OCI-LY7 (cell line): ENCODE measurements around the gene PITPNM1. TPM values are rescaled to one million over a fixed set of nuclear protein-coding genes. Genes with fewer than 3 reads are reported as not detected.

ENCODE experiments used
- BruUV-seq: library from RNA; stranded (reverse); fragments of 400-500 nt; replicated peaks from 2 replicates; lab custom pipeline; 2021; lab: Mats Ljungman, UMichigan
- CTCF ChIA-PET: fragments of 300-600 bp; sonication (Branson Sonifier 250); formaldehyde crosslinking; loops from one replicate; lab custom pipeline; 2022; ENCODE audit warnings: antibody characterized with exemption; ENCODE audit not compliant: unreplicated experiment; lab: Charles Lee
- POLR2A ChIA-PET: fragments of 300-600 bp; sonication (Branson Sonifier 250); formaldehyde crosslinking; loops from one replicate; lab custom pipeline; 2022; ENCODE audit warnings: antibody characterized with exemption; lab: Charles Lee
- DNase-seq: peaks from one replicate; pipeline ENCODE4 v3.0.0-alpha.2; 2015; ENCODE audit warnings: low spot score
- H2AFZ ChIP-seq: fragments of 200-600 bp; sonication (generic), shearing (Covaris generic); 2 replicates; pipeline ENCODE4 v1.6.1; 2014; ENCODE audit warnings: mild to moderate bottlenecking, antibody characterized with exemption, low read length, moderate library complexity
- H3K27ac ChIP-seq: fragments of 200-600 bp; sonication (generic); 2 replicates; pipeline ENCODE4 v1.5.1; 2014; ENCODE audit warnings: mixed run types, low read depth, mild to moderate bottlenecking, moderate library complexity, low read length, inconsistent platforms; ENCODE audit not compliant: poor library complexity, severe bottlenecking
- H3K36me3 ChIP-seq: fragments of 200-600 bp; sonication (generic); 2 replicates; pipeline ENCODE4 v1.6.1; 2014; ENCODE audit warnings: mild to moderate bottlenecking, antibody characterized with exemption, low read length, moderate library complexity, mixed read lengths; ENCODE audit not compliant: insufficient read depth
- H3K4me1 ChIP-seq: fragments of 200-600 bp; sonication (generic); 2 replicates; pipeline ENCODE4 v1.5.1; 2014; ENCODE audit warnings: mild to moderate bottlenecking, low read length; ENCODE audit not compliant: insufficient read depth, poor library complexity, severe bottlenecking
- H3K4me2 ChIP-seq: fragments of 200-600 bp; sonication (generic); 2 replicates; pipeline ENCODE4 v1.6.1; 2014; ENCODE audit warnings: mild to moderate bottlenecking, low read length
- H3K4me3 ChIP-seq: fragments of 200-600 bp; sonication (generic); 2 replicates; pipeline ENCODE4 v1.5.1; 2014; ENCODE audit warnings: mild to moderate bottlenecking, low read depth, low read length; ENCODE audit not compliant: poor library complexity, severe bottlenecking
- H3K79me2 ChIP-seq: fragments of 200-600 bp; sonication (generic); 2 replicates; pipeline ENCODE4 v1.6.1; 2016; ENCODE audit warnings: low read depth, mild to moderate bottlenecking, low read length, moderate library complexity, mixed read lengths; ENCODE audit not compliant: insufficient read depth
- H3K9me2 ChIP-seq: fragments of 200-600 bp; sonication (generic); 2 replicates; pipeline ENCODE4 v1.6.1; 2016; ENCODE audit warnings: mild to moderate bottlenecking, low read length, mixed read lengths; ENCODE audit not compliant: insufficient read depth
- H3K9me3 ChIP-seq: fragments of 200-600 bp; sonication (generic); 2 replicates; pipeline ENCODE4 v1.6.1; 2014; ENCODE audit warnings: mild to moderate bottlenecking, mixed run types, low read length, mixed read lengths
- H4K20me1 ChIP-seq: fragments of 200-600 bp; sonication (generic); 2 replicates; pipeline ENCODE4 v1.6.1; 2014; ENCODE audit warnings: mild to moderate bottlenecking, antibody characterized with exemption, low read length, moderate library complexity, mixed read lengths; ENCODE audit not compliant: insufficient read depth
- EZH2phosphoT487 ChIP-seq: fragments of 200-600 bp; sonication (generic); IDR thresholded peaks from 2 replicates; pipeline ENCODE4 v1.6.1; 2018; ENCODE audit warnings: low read depth, borderline replicate concordance, mild to moderate bottlenecking, mixed run types, antibody characterized with exemption, low read length, moderate library complexity, mixed read lengths
- intact Hi-C: fragments of 100-400 bp; cut with micrococcal nuclease; formaldehyde crosslinking; loops from one replicate; pipeline ENCODE4 v1.10.0; 2022; ENCODE audit not compliant: unreplicated experiment
- total RNA-seq, 2 experiments: library from RNA; depleted of rRNA in 1 of 2; stranded (reverse); fragments of >200 nt in 1 of 2; shearing (Covaris generic) in 1 of 2; gene quantifications; 2 replicates each; pipeline ENCODE4 v1.2.3, GENCODE V29; 2014 to 2022
- TF ChIP-seq, protein P1 (sequence below): fragments of 200-600 bp; sonication (generic); conservative IDR thresholded peaks from 2 replicates; pipeline ENCODE4 v1.5.1; 2014; ENCODE audit warnings: mild to moderate bottlenecking, antibody characterized with exemption, low read length, moderate library complexity, mixed read lengths

The PITPNM1 gene
- total RNA-seq, 2 experiments from 2014 or later: 37.2 to 51.3 TPM

DNA sequence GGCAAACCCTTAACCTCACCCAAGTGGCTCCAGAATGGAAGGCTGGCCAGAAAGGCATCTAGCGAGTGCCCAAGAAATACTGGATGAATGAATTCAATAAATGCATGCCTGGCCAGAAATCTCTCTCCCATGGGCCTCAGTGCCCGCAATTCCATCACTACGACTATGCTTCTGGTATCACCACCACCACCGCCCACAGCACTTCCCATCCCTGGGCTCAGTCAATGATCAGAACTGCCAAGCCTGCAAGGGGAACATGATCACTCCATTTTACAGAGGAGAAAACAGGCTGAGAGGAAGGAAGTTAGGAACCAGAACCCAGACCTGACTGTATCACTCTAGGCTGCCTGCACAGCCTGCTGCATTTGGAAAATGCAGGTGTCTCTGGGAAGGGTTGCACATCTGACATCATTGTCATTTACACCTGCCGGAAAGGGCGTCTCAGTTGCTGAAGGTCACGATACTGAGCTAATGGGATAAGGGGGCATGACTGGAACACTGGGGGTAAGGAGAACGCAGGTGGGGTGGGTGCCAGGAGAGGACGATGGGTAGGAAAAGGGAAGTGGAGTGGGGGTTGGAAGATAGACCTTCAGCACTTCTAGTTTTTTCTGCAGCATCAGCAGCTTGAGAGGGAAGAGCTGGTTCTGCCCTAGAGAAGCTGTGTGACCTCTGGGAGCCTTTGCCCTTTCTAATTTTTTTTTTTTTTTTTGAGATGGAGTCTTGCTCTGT lies 55.9 kb downstream of the PITPNM1 start:
- H3K4me2 ChIP-seq: peak overlapping the region; percentile 62
- DNase-seq: peak; percentile 77
- H4K20me1 ChIP-seq: no peaks in the 10 kb centered on the region
- no peaks in the 10 kb centered on the region for H3K36me3 ChIP-seq
- H2AFZ ChIP-seq: no peak overlapping the region; the same call in 1 of the 2 replicates
- CTCF ChIA-PET: interaction anchor here (0.6 to 1.0 kb wide), 2 partner anchors 12 to 47 kb away, joined by 3 to 11 read pairs; partner anchors contain the start of genes PPP1CA and PTPRCAP
- intact Hi-C loops: loop anchor here (1.0 kb wide), 1 partner anchor 9 kb away; no protein-coding TSS in a partner anchor
- H3K9me2 ChIP-seq: no peaks in the 10 kb centered on the region
- peak overlapping the region; percentile 73 for H3K27ac ChIP-seq
- peaks cover 70% of the 10 kb centered on the region for H3K4me1 ChIP-seq
- POLR2A ChIA-PET: interaction anchor here (0.7 to 3.9 kb wide), 8 partner anchors 10 to 97 kb away, joined by 3 to 37 read pairs (median 4); partner anchors contain the start of genes PTPRCAP and TMEM134
- TF ChIP-seq, protein P1, sequence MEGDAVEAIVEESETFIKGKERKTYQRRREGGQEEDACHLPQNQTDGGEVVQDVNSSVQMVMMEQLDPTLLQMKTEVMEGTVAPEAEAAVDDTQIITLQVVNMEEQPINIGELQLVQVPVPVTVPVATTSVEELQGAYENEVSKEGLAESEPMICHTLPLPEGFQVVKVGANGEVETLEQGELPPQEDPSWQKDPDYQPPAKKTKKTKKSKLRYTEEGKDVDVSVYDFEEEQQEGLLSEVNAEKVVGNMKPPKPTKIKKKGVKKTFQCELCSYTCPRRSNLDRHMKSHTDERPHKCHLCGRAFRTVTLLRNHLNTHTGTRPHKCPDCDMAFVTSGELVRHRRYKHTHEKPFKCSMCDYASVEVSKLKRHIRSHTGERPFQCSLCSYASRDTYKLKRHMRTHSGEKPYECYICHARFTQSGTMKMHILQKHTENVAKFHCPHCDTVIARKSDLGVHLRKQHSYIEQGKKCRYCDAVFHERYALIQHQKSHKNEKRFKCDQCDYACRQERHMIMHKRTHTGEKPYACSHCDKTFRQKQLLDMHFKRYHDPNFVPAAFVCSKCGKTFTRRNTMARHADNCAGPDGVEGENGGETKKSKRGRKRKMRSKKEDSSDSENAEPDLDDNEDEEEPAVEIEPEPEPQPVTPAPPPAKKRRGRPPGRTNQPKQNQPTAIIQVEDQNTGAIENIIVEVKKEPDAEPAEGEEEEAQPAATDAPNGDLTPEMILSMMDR: no peak
- no peak for TF ChIP-seq EZH2phosphoT487
- H3K4me3 ChIP-seq: peak overlapping the region; percentile 27
- H3K79me2 ChIP-seq: no peaks in the 10 kb centered on the region
- BruUV-seq: no TSS peak
- H3K9me3 ChIP-seq: no peaks in the 10 kb centered on the region

DNA sequence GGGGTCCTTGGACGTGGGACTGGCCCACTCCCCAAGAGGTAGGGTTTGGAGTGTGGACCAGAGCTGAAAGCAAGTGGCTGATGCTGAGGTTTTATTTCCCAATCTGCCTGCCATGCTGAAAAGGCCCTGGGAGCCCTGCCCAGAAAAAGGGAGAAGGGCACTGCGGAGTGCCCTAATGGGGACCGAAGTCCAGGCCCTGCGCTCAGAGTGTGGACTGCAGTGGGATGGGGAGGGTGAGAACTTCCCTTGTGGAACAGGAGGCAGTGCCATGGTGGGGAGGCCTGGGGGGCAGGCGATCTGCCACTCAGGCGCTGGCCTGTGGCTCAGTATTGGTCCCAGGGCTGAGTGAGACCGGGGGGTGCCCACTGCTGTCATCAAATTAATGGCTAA lies 56.9 kb downstream of the PITPNM1 start:
- no peak overlapping the region for H3K4me3 ChIP-seq
- intact Hi-C loops: no loop called here
- H4K20me1 ChIP-seq: no peaks in the 10 kb centered on the region
- H3K27ac ChIP-seq: no peak overlapping the region
- H2AFZ ChIP-seq: no peak overlapping the region
- H3K36me3 ChIP-seq: no peaks in the 10 kb centered on the region
- no peak for DNase-seq
- H3K4me1 ChIP-seq: peaks cover 74% of the 10 kb centered on the region
- no peak overlapping the region for H3K4me2 ChIP-seq
- BruUV-seq: no TSS peak
- no peaks in the 10 kb centered on the region for H3K9me3 ChIP-seq
- no peaks in the 10 kb centered on the region for H3K79me2 ChIP-seq
- TF ChIP-seq EZH2phosphoT487: no peak
- TF ChIP-seq, protein P1: no peak
- ChIA-PET CTCF (no interaction called here), POLR2A (interaction anchor here (2.9 to 3.9 kb wide), 2 partner anchors 11 to 12 kb away, joined by 18 to 37 read pairs; partner anchors contain the start of gene PTPRCAP)
- H3K9me2 ChIP-seq: no peaks in the 10 kb centered on the region
